Measurements from ENCODE around the gene MB.

- TF ChIP-seq CTCF (IDR thresholded peaks at IDR 0.05) (no peak), POLR2A (IDR thresholded peaks at IDR 0.05) (no peak)
Observed at GRCh38 chr22:35634015-35634414, 16.9 kb upstream of the MB start.

Data from lower leg skin (tissue), 3 donors.